HG03432 (cell line): ENCODE results near the gene OR2T34.
"Not testable (repeated sequence)": the region's sequence is repeated elsewhere in the genome, so short reads cannot be mapped to it uniquely, and the experiment has no call there.

Source experiments
- ATAC-seq: cut with Tn5 transposase; IDR thresholded peaks from one replicate; pipeline ENCODE4 v1.9.1; 2021; ENCODE audit warnings: mild to moderate bottlenecking, moderate library complexity; ENCODE audit not compliant: unreplicated experiment

OR2T34 gene, protein sequence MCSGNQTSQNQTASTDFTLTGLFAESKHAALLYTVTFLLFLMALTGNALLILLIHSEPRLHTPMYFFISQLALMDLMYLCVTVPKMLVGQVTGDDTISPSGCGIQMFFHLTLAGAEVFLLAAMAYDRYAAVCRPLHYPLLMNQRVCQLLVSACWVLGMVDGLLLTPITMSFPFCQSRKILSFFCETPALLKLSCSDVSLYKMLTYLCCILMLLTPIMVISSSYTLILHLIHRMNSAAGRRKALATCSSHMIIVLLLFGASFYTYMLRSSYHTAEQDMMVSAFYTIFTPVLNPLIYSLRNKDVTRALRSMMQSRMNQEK

DNA sequence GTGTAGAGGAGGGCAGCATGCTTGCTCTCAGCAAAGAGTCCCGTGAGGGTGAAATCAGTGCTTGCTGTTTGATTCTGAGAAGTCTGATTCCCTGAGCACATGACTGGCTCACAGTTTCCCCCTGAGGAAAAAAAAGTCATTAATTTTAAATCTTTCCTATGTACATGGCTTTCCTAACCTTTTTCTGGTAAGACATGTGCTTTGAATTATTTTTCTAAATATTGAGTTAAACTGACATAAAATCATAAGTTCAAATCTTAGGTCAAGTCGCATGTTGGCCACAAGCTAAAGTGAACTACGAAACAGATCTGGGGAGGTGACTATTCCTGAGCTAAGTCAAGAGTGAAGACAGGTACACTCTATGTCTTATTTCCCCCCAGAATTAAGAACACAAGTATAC is at the start of gene OR2T34:
OR2T34 (minus strand) TSS at position 101 of the 400 bp plus-strand sequence; CDS start at position 101, 0 bp downstream.
- ATAC-seq: not testable (repeated sequence)

DNA sequence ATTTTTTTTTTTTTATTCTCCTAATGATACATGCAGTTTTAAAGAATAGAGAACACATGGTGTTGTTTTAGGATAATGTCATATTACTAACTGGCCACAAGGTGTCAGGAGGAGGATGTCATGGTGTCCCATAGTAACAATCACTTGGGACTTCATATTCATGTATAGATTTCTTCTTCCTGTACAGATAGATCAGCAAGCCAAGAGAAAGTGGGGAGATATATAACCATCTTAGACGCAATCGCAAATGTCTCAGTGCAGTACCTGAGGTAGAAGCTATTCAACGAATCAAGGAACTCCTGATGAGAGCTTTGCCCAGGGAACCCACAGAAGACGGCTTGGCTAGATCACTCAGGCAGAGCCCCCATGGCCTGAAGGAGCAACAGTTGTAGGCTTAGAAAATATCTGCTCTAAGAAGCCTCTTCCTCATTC is 48.0 kb upstream of the OR2T34 start:
- ATAC-seq: no peak

DNA sequence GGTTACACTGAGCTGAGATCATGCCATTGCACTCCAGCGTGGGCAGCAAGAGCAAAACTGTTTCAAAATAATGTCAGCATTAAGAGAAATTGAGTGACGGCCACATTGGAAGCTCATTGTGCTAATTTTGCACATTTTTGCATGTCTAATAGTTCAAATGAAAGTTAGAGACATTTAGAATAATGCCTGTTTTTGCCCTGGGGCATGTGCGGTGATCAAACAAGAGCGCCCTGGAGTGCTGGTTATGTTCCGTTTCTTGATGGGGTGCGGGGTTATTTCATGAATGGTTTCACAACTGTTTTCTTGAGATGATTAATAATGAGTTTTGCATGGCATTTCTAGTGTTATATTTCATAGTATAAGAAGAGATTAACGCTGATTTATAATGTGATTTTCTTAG is 47.2 kb upstream of the OR2T34 start:
- no peak for ATAC-seq

DNA sequence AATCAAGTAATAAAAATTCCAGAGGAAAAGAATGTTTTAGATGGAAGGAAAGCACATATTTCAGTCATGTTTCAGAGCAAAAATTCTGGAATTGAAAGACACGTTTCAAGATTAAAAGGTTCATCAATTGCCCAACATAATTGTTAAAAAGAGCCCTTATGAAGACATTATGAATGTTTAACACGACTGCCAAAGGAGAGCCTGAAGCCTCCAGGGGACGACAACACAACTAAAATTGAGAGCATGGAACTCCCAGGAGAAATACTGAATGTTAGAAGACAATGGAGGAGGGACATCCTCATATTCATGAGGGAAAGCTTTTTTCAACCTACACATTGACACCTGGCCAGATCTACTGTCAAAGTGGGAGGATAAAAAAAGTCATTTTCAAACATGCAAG is 44.3 kb upstream of the OR2T34 start:
- ATAC-seq: no peak

DNA sequence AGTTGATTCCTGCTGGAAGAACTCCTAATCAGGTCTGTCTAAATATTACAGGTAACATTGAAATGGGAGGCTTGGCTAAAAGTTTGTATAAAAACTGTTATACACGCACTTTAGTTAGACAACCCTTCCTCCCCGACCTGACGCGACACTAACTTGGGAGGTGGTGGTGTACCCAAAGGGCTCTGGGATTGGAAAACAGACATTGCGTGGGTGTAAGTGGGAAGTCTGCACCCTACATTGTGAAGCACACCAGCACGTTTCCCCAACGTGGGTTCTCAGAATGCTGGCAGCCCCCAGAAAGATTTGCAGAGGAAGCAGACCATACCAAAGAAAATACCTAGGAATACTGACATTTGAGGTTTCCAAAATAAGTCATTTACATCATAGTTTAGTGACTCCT is 43.6 kb upstream of the OR2T34 start:
- no peak for ATAC-seq

DNA sequence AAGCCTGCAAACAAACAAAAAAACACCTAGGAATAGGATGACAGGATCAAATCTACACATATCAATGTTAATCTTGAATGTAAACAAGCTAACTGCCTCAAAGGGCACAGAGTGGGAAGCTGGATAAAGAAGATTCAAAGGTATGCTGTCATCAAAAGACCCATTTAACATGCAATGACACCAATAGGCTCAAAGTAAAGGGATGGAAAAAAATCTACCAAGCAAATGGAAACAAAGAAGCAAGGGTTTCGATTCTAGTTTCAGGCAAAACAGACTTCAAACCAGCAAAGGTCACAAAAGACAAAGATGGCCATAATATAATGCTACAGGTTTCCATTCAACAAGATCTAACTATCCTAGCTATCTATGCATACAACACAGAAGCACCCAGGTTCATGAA is 39.2 kb upstream of the OR2T34 start:
- ATAC-seq: no peak

DNA sequence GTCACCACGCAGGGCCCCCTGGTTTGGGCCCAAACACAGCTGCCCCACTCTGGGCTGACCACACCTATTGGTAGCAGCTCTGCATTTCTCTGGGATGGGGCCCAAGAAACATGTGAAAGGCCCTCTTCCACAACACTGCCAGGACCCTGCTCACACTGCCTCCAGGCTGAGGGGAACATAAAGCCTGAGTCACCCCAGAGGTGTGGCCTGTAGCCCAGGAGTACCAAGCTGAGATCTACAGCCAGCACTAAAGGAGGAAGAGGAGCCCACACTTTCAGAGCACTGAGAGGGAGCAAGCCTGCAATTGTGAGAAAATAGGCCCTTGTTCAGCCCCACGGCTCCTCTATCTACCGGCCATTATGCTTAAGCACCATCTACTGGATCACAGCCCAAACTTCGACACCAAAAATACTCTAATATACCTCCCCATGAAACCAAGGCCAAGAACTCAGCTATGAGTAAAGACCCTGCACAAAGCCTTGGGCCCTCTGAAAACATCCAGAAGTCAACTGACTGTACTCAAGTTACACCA is 37.4 kb upstream of the OR2T34 start:
- no peak for ATAC-seq

DNA sequence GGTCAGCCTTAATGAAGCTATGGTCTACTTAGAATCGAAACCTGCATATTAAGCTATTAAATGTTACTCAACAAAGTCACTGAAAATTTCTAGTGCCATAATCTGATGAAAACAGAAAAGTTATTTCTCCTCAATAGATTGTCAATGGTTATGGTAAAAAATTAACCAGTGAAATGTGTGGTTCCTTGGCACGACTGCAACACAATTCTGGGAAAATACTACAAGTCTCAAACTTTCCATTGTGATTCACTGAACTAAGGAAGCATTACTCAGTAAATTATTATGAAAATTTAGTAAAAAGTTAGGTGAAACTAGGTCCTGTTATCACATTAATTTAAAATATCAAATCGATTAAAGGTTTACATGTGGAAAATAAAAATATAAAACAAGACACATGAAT is 35.7 kb upstream of the OR2T34 start:
- no peak for ATAC-seq

DNA sequence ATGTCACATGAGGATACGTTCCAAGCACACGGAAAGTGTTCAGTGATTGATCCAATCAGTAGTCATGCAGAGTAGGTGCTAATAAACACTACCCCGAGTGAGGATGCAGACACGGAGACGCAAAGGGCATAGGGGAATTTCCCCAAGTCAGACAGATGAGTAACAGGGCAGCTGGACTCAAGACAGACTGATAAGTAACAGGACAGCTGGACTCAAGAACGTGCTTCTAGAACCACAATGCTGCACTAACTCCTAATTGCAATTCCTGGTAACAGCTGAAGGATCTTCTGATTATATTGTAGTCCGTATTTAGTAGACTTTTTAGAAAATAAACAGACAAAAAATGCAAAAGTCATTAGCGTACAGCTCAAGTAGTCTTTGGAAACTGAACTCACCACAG is 24.8 kb upstream of the OR2T34 start:
- ATAC-seq: no peak

DNA sequence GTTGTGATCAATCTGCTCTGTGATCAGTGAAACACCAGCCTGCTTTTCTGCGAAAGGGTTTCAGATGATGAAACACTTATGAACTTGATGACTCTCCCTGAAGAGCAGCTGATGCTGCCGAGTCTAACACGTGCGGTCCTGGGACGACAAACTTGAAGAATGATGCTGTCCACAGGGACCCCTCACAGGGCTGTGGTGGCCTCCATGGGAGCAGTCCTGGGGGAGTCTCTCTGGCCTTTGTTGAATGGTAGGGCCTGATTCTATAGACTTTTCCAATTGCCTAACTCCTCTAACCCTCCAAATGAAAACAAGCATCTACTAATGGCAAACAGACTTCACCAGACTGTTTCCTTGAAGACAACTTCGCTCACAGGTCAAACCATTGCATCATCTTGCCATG is 23.0 kb upstream of the OR2T34 start, which contains the start of gene OR2T10:
OR2T10 (minus strand) TSS at position 112 of the 400 bp plus-strand sequence. CDS start 3,932 bp downstream, outside the sequence.
- no peak for ATAC-seq

DNA sequence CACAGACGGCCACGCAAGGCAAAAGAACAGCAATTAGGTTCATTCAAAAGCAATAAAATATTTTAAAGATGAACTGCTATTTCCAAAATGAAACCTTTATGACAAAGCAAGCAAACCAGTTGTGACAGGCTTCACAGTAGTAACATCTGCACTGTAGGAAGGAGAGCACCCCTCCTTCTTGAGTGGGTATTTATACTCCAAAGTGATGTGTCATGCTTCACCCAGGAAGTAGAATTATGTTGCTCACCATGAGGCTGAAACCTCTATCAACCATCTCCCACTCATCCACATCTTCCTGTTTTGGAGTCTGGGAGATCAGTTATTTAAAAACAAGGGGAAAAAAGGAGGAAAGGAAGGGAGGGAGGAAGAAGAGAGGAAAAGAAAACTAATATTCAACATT is 22.1 kb upstream of the OR2T34 start:
- no peak for ATAC-seq

DNA sequence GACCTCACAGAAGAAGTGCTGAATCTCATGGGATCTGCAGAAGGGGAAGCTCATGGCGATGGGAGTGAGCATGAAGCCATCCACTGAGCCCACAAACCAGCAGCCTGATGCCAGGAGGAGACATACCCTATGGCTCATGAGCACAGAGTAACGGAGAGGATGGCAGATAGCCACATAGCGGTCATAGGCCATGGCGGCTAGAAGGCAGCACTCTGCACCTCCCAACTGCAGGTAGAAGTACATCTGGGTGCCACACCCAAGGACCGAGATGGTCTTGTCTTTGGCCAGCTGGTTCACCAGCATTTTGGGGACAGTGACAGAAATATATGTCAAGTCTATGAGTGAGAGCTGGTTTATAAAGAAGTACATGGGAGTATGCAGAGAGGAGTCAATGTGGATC is 18.7 kb upstream of the OR2T34 start:
- ATAC-seq: no peak

DNA sequence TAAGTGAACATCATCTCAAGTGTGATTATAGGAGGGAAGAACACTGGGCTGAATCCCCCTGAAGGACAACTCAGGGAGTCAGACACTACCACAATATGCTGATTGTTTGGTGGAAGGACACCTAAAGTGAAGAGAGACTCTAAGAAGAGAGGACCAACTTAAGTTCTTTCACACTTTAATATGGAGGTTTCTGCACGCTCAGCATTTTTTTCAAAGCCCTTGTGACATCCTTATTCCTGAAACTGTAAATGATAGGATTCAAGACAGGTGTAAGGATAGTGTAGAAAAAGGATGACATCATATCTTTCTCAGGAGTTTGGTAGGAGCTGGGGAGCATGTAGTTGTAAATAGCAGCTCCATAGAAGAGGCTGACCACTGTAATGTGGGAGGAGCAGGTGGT is 18.1 kb upstream of the OR2T34 start:
- no peak for ATAC-seq

DNA sequence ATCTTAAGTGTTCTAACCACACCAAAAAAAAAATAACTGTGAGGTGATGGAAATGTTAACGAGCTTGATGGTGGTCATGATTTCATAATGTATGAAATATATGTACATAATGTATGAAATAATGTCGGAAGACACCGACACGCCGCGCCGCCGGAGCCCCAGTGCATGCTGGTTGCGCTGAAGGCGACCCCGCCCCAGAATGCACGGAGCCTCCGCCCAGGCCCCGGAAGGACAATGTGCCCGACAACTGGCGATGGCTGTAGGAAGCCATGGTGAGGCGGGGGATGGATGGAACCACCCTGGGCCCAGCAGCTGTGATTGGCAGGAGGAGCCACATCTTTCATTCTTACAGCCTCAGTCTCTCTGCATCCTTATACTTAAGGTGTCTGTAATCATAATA is 15.5 kb upstream of the OR2T34 start:
- ATAC-seq: no peak

DNA sequence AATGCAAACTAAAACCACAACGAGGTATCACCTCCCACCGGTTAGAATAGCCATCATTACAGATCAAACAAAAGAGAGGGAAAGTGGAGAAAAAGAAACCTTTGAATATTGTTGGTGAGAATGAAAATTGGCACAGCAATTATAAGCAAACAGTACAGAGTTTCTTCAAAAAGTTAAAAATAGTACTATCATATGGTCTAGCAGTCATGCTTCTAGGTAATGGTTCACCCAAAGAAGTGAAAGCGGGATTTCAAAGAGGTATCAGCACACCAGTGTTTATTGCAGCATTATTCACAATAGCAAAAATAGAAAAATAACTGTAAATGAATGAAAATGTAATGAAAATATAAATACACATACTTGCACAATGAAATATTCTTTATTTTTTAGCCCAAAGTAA is 14.8 kb upstream of the OR2T34 start:
- no peak for ATAC-seq

DNA sequence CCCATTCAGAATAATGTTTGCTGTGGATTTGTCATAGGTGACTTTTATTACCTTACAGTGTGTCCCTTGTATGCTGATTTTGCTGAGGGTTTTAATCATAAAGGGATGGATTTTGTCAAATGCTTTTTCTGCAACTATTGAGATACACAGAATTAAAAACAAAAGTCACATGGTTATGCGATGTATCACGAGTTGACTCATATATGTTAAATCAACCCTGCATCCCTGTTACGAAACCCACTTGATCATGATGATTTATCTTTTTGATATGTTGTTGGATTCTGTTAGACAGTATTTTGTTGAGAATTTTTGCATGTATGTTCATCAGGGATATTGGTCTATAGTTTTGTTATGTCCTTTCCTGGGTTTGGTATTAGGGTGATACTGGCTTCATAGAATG is 10.7 kb upstream of the OR2T34 start:
- ATAC-seq: no peak

DNA sequence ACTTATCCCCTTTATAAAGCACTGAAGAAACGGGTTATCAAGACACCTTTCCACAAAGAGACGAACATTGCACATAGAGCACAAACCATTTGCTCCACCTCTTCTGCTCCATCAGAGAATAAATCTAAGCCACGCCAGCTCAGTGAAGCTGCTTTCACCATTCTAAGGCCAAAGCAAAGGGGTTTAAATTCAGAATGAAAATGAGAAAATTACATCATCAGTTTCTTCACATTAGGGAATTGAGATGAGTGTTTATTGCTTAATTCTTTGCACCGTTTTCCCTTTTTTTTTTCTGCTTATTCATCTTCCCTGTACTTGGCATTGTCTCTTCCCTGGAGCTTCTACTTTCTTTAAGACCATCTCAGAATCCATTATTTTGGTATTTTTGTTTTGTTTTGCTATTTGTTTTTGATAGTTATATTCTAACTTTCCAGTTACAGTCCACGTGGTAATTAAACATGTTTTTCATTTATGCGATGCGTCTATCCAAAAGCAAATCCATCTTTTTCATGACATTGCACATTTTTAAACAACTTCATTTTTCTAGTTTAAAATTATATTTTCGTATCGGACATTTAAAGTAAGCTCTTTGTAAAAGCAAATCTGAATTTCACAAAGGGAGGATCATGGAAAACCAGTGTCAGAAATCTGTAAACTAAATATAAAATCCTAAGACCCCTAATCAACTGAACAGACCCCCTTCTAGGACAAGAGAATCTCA is 1.9 kb upstream of the OR2T34 start:
- no peak for ATAC-seq

DNA sequence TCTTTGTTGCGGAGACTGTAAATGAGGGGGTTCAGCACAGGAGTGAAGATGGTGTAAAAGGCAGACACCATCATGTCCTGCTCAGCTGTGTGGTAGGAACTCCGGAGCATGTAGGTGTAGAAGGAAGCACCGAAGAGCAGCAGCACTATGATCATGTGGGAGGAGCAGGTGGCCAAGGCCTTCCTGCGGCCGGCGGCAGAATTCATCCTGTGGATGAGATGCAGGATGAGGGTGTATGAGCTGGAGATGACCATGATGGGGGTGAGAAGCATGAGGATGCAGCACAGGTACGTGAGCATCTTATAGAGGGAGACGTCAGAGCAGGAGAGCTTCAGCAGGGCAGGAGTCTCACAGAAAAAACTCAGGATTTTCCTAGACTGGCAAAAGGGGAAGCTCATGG is 701 bp downstream of the OR2T34 start:
- not testable (repeated sequence) for ATAC-seq

DNA sequence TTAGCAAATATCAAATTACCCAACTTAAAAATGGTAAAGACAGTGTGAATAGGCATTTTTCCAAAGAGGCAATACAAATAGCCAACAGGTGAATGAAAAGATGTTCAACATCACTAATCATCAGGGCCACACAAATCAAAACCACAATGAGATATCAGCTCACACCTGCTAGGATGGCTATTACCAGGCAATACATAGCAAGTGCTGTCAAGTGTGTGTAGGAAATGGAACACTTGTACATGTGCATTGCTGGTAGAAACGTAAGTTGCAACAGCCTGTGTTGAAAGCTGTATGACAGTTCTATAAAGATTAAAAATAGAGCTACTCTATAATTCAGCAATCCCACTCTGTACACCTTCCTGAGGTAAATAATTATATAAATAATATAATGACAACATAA is 2.5 kb downstream of the OR2T34 start:
- ATAC-seq: peak; percentile 99

DNA sequence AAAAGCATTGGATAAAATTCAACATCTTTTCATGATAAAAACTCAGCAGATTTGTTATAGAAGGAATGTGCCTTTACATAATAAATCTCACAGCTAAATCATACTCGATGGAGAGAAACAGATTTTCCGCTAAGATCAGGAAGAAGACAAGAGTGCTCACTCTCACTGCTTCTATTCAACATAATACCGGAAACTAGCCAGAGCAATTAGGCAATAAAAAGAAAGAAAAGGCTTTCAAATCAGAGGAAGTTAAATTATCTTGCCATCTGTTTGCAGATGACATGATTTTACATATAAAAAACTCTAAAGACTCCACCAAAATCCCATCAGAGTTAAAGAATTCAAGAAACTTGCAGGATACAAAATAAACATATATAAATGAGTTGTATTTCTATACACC is 3.7 kb downstream of the OR2T34 start:
- not testable (repeated sequence) for ATAC-seq

DNA sequence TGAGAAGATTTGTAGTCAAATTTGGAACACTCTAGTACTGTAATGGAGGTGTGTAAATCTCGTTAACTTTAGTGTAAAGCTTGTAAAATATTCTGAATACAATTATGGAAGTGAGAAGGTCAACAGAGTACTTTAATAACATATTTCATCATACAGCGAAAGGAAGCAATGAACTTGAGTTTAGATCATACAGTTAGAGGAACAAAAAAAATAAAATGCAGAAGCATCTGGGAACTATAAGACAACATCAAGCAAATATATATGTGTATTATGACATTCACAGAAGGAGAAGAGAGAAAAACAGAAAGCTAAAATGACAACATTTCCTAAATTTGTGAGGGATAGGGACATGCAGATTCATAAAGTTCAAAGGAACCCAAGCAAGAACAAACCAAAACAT is 5.5 kb downstream of the OR2T34 start:
- ATAC-seq: not testable (repeated sequence)
